Measurements from ENCODE around the gene COMMD9.

GRCh38 chr11:36264973-36265344 lies 24.3 kb downstream of the COMMD9 start:
- TF ChIP-seq CTCF (conservative IDR thresholded peaks at IDR 0.05): no peak
- TF ChIP-seq ZFX (IDR thresholded peaks at IDR 0.05): no peak
